Uterus (tissue), 2 donors: Measurements from ENCODE around the gene SV2B.

Experiments used
- CTCF ChIP-seq, 4 experiments: fragments of 200-600 bp in 2 of 4; fragments of 450-650 bp in 2 of 4; sonication (generic) in 2 of 4; IDR thresholded peaks; one replicate each; pipeline ENCODE4 v1.5.1; 2016 to 2019; ENCODE audit warnings: antibody characterized with exemption in 4 of 4, mild to moderate bottlenecking in 2 of 4, moderate library complexity in 1 of 4
- POLR2A ChIP-seq, 2 donors: fragments of 450-650 bp; IDR thresholded peaks; one replicate each; pipeline ENCODE4 v1.6.1; 2016; ENCODE audit warnings: antibody characterized with exemption in 2 of 2, mild to moderate bottlenecking in 1 of 2, moderate library complexity in 1 of 2

GRCh38 chr15:91168457-91168856, 68.4 kb downstream of the SV2B start:
- TF ChIP-seq POLR2A (IDR thresholded peaks at IDR 0.05) (no peak), CTCF (IDR thresholded peaks at IDR 0.05) (no peak)
